WTC11 (cell line): ENCODE results near the gene PRKAG2. TPM values are rescaled to one million over a fixed set of nuclear protein-coding genes. Genes with fewer than 3 reads are reported as not detected.

Experiments
- ATAC-seq: fragments of 200-7000 bp; cut with Tn5 transposase; 2 replicates; pipeline ENCODE4 v1.10.0; 2021; ENCODE audit warnings: mild to moderate bottlenecking, moderate library complexity
- CTCF ChIA-PET: fragments of 300-600 bp; sonication (Branson Sonifier 250); formaldehyde crosslinking; loops from one replicate; lab custom pipeline; 2021; ENCODE audit warnings: antibody characterized with exemption; lab: Charles Lee
- POLR2A ChIA-PET: fragments of 350-600 bp; sonication (Branson Sonifier 250); formaldehyde crosslinking; loops from one replicate; lab custom pipeline; 2021; ENCODE audit warnings: antibody characterized with exemption; lab: Charles Lee
- DNase-seq: peaks from one replicate; pipeline ENCODE4 v3.0.0; 2021; ENCODE audit warnings: low spot score
- H3K27ac Mint-ChIP-seq: 2 replicates; pipeline ENCODE4 v1.8.0; 2021; ENCODE audit warnings: mixed read lengths
- H3K27me3 Mint-ChIP-seq: 2 replicates; pipeline ENCODE4 v1.8.0; 2021; ENCODE audit warnings: low read depth, mild to moderate bottlenecking, moderate library complexity, mixed read lengths
- H3K36me3 Mint-ChIP-seq: 2 replicates; pipeline ENCODE4 v1.8.0; 2021; ENCODE audit warnings: mixed read lengths
- H3K4me1 Mint-ChIP-seq: 2 replicates; pipeline ENCODE4 v1.8.0; 2022; ENCODE audit warnings: mixed read lengths
- H3K4me3 Mint-ChIP-seq: 2 replicates; pipeline ENCODE4 v1.8.0; 2021; ENCODE audit warnings: mild to moderate bottlenecking, moderate library complexity, mixed read lengths
- H3K9me3 Mint-ChIP-seq: 2 replicates; pipeline ENCODE4 v1.8.0; 2021; ENCODE audit warnings: mixed read lengths
- ATF1 ChIP-seq: sonication (generic); formaldehyde crosslinking; IDR thresholded peaks from 2 replicates; pipeline ENCODE4 v1.8.1; 2023; ENCODE audit warnings: mild to moderate bottlenecking, moderate library complexity, missing genetic modification reagents
- HMGA2 ChIP-seq: fragments of 250-450 bp; sonication (Bioruptor Pico); IDR thresholded peaks from 2 replicates; pipeline ENCODE4 v1.4.0; 2021; ENCODE audit warnings: mild to moderate bottlenecking, moderate library complexity
- KAT7 ChIP-seq: sonication (generic); formaldehyde crosslinking; IDR thresholded peaks from 2 replicates; pipeline ENCODE4 v1.8.1; 2023; ENCODE audit warnings: missing genetic modification reagents, mild to moderate bottlenecking, borderline replicate concordance
- NFE2L1 ChIP-seq: sonication (generic); formaldehyde crosslinking; IDR thresholded peaks from 2 replicates; pipeline ENCODE4 v1.8.1; 2023; ENCODE audit warnings: missing genetic modification reagents
- NFYB ChIP-seq: sonication (generic); formaldehyde crosslinking; conservative IDR thresholded peaks from 2 replicates; pipeline ENCODE4 v1.8.0; 2022; ENCODE audit warnings: low read depth, missing genetic modification reagents
- NR2C2 ChIP-seq: sonication (generic); formaldehyde crosslinking; IDR thresholded peaks from 2 replicates; pipeline ENCODE4 v1.8.0; 2022; ENCODE audit warnings: mild to moderate bottlenecking, missing genetic modification reagents
- RELA ChIP-seq: sonication (generic); formaldehyde crosslinking; IDR thresholded peaks from 2 replicates; pipeline ENCODE4 v1.8.1; 2022; ENCODE audit warnings: missing genetic modification reagents, mild to moderate bottlenecking, borderline replicate concordance
- RORB ChIP-seq: fragments of 250-450 bp; sonication (Bioruptor Pico); IDR thresholded peaks from 2 replicates; pipeline ENCODE4 v1.9.0; 2021; ENCODE audit warnings: mild to moderate bottlenecking
- ZNF263 ChIP-seq: sonication (generic); formaldehyde crosslinking; IDR thresholded peaks from 2 replicates; pipeline ENCODE4 v1.8.1; 2022; ENCODE audit warnings: low read depth, mild to moderate bottlenecking, moderate library complexity, missing genetic modification reagents
- ZNF423 ChIP-seq: fragments of 250-450 bp; sonication (Bioruptor Pico); IDR thresholded peaks from 2 replicates; pipeline ENCODE4 v2.1.2; 2022; ENCODE audit warnings: mild to moderate bottlenecking, moderate library complexity
- ZNF671 ChIP-seq: fragments of 250-450 bp; sonication (Bioruptor Pico); IDR thresholded peaks from 2 replicates; pipeline ENCODE4 v1.8.0; 2021; ENCODE audit warnings: mild to moderate bottlenecking
- total RNA-seq: library from RNA; stranded (reverse); gene quantifications from 3 replicates; pipeline ENCODE4 v1.2.3, GENCODE V29; 2021
- TF ChIP-seq, protein P1 (sequence below): sonication (generic); formaldehyde crosslinking; IDR thresholded peaks from 2 replicates; pipeline ENCODE4 v1.8.0; 2023; ENCODE audit warnings: missing genetic modification reagents, mild to moderate bottlenecking, borderline replicate concordance
- TF ChIP-seq, protein P2 (sequence below): sonication (generic); formaldehyde crosslinking; IDR thresholded peaks from 2 replicates; pipeline ENCODE4 v1.8.0; 2023; ENCODE audit warnings: mild to moderate bottlenecking, missing genetic modification reagents
- TF ChIP-seq, protein P3 (sequence below): sonication (generic); formaldehyde crosslinking; conservative IDR thresholded peaks from 2 replicates; pipeline ENCODE4 v1.8.1; 2023; ENCODE audit warnings: mild to moderate bottlenecking, low read depth, missing genetic modification reagents, moderate library complexity
- TF ChIP-seq, protein P4 (sequence below): sonication (generic); formaldehyde crosslinking; IDR thresholded peaks from 2 replicates; pipeline ENCODE4 v1.8.0; 2022; ENCODE audit warnings: mild to moderate bottlenecking, missing genetic modification reagents
- TF ChIP-seq, protein P5 (sequence below): sonication (generic); formaldehyde crosslinking; IDR thresholded peaks from 2 replicates; pipeline ENCODE4 v1.8.1; 2023; ENCODE audit warnings: mild to moderate bottlenecking, missing genetic modification reagents, borderline replicate concordance

The PRKAG2 gene
- total RNA-seq, 1 experiment from 2014 or later: 20.3 TPM

DNA sequence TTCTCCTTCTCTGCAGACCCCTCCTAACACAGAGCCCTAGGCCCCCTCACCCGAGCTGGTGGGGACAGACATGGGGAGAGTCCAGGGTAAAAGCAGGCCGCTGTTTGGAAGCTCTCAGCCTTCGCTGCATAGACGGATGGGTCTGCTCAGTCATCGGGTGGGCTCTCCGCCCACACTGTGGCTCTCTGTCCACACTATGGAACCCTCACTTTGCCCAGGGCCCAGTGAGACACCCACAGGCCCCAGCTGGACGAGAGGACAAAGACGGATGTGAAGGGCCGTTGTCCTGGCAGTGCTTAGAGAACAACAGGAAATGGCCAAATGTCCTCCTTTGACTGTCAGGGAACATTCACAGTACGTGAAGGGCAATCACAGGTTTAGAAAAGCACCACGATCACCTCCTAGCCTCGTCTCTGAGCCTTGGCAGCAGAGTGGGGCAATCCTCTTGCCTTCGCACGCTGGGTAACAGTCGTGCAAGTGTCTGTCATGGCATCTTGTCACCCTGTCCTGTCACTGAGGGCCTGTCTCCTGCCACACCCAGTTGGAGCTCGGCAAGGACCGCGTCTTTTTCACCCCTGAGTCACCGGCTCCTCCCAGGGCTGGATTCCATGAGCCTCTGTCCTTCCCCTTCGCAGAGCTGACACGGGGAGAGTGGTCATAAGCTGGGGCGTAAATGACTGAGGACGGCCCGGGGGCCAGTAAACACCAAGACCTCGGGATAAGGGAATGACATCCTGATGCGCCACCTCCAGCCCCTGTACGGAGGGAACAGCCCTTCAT lies 80.6 kb downstream of the PRKAG2 start (continued):
- TF ChIP-seq RORB: no peak
- no peak for TF ChIP-seq ATF1
- no peak for TF ChIP-seq NR2C2 (CRISPR knock-in tag)
- TF ChIP-seq KAT7 (CRISPR knock-in tag): no peak
- no peak for TF ChIP-seq ZNF671
- TF ChIP-seq, all 79 proteins: peak for 0

DNA sequence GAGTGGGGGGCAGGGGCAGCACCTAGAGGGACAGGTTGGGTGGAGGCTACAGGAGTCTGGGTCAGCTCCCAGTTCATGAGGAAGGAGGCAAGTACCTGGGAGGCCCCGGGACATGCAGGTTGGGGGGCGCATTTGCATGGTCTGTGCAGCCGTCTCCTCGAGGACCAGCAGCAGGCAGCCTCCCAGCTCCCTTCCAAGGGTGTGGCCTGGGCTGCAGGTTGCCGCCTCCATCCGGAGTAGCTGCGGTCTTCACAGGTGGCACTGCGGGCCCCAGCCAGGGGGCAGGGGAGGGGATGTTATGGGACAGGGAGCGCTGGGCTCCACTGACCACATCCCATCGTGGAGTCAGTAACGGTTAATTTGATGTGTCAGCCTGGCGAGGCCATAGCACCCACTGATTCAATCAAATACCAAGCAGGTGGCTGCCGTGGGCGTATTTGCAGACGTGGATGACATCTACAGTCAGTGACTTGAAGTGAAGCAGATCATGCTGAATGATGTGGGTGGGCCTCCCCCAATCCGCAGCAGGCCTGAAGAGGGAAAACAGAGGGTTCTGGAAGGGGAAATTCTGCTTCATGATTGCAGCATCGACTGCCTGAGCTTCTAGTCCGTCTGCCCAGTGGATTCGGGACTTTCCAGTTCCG lies 81.6 kb downstream of the PRKAG2 start:
- Mint-ChIP-seq H3K4me1 (peaks cover 25% of the 10 kb centered on the region), H3K27me3 (no peaks in the 10 kb centered on the region), H3K27ac (no peak overlapping the region), H3K36me3 (no peaks in the 10 kb centered on the region), H3K4me3 (no peak overlapping the region), H3K9me3 (no peaks in the 10 kb centered on the region)
- DNase-seq (peak; percentile 9), ATAC-seq (no peak)
- POLR2A ChIA-PET: interaction anchor here (0.6 kb wide), 1 partner anchor 19 kb away, joined by 3 read pairs; no protein-coding TSS in a partner anchor
- CTCF ChIA-PET: interaction anchor here (0.7 to 7.9 kb wide), 3 partner anchors 12 to 20 kb away, joined by 3 to 70 read pairs (median 5); no protein-coding TSS in a partner anchor
- no peak for TF ChIP-seq HMGA2
- no peak for TF ChIP-seq KAT7 (CRISPR knock-in tag)
- no peak for TF ChIP-seq NFE2L1
- TF ChIP-seq, protein P1, sequence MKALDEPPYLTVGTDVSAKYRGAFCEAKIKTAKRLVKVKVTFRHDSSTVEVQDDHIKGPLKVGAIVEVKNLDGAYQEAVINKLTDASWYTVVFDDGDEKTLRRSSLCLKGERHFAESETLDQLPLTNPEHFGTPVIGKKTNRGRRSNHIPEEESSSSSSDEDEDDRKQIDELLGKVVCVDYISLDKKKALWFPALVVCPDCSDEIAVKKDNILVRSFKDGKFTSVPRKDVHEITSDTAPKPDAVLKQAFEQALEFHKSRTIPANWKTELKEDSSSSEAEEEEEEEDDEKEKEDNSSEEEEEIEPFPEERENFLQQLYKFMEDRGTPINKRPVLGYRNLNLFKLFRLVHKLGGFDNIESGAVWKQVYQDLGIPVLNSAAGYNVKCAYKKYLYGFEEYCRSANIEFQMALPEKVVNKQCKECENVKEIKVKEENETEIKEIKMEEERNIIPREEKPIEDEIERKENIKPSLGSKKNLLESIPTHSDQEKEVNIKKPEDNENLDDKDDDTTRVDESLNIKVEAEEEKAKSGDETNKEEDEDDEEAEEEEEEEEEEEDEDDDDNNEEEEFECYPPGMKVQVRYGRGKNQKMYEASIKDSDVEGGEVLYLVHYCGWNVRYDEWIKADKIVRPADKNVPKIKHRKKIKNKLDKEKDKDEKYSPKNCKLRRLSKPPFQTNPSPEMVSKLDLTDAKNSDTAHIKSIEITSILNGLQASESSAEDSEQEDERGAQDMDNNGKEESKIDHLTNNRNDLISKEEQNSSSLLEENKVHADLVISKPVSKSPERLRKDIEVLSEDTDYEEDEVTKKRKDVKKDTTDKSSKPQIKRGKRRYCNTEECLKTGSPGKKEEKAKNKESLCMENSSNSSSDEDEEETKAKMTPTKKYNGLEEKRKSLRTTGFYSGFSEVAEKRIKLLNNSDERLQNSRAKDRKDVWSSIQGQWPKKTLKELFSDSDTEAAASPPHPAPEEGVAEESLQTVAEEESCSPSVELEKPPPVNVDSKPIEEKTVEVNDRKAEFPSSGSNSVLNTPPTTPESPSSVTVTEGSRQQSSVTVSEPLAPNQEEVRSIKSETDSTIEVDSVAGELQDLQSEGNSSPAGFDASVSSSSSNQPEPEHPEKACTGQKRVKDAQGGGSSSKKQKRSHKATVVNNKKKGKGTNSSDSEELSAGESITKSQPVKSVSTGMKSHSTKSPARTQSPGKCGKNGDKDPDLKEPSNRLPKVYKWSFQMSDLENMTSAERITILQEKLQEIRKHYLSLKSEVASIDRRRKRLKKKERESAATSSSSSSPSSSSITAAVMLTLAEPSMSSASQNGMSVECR (CRISPR knock-in tag): no peak
- TF ChIP-seq ZNF423 (CRISPR knock-in tag): no peak
- TF ChIP-seq, protein P2, sequence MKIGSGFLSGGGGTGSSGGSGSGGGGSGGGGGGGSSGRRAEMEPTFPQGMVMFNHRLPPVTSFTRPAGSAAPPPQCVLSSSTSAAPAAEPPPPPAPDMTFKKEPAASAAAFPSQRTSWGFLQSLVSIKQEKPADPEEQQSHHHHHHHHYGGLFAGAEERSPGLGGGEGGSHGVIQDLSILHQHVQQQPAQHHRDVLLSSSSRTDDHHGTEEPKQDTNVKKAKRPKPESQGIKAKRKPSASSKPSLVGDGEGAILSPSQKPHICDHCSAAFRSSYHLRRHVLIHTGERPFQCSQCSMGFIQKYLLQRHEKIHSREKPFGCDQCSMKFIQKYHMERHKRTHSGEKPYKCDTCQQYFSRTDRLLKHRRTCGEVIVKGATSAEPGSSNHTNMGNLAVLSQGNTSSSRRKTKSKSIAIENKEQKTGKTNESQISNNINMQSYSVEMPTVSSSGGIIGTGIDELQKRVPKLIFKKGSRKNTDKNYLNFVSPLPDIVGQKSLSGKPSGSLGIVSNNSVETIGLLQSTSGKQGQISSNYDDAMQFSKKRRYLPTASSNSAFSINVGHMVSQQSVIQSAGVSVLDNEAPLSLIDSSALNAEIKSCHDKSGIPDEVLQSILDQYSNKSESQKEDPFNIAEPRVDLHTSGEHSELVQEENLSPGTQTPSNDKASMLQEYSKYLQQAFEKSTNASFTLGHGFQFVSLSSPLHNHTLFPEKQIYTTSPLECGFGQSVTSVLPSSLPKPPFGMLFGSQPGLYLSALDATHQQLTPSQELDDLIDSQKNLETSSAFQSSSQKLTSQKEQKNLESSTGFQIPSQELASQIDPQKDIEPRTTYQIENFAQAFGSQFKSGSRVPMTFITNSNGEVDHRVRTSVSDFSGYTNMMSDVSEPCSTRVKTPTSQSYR: no peak
- TF ChIP-seq ZNF263 (CRISPR knock-in tag): no peak
- no peak for TF ChIP-seq RELA (CRISPR knock-in tag)
- TF ChIP-seq, protein P3, sequence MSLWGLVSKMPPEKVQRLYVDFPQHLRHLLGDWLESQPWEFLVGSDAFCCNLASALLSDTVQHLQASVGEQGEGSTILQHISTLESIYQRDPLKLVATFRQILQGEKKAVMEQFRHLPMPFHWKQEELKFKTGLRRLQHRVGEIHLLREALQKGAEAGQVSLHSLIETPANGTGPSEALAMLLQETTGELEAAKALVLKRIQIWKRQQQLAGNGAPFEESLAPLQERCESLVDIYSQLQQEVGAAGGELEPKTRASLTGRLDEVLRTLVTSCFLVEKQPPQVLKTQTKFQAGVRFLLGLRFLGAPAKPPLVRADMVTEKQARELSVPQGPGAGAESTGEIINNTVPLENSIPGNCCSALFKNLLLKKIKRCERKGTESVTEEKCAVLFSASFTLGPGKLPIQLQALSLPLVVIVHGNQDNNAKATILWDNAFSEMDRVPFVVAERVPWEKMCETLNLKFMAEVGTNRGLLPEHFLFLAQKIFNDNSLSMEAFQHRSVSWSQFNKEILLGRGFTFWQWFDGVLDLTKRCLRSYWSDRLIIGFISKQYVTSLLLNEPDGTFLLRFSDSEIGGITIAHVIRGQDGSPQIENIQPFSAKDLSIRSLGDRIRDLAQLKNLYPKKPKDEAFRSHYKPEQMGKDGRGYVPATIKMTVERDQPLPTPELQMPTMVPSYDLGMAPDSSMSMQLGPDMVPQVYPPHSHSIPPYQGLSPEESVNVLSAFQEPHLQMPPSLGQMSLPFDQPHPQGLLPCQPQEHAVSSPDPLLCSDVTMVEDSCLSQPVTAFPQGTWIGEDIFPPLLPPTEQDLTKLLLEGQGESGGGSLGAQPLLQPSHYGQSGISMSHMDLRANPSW (CRISPR knock-in tag): no peak
- TF ChIP-seq, protein P4, sequence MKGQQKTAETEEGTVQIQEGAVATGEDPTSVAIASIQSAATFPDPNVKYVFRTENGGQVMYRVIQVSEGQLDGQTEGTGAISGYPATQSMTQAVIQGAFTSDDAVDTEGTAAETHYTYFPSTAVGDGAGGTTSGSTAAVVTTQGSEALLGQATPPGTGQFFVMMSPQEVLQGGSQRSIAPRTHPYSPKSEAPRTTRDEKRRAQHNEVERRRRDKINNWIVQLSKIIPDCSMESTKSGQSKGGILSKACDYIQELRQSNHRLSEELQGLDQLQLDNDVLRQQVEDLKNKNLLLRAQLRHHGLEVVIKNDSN (CRISPR knock-in tag): no peak
- TF ChIP-seq, protein P5, sequence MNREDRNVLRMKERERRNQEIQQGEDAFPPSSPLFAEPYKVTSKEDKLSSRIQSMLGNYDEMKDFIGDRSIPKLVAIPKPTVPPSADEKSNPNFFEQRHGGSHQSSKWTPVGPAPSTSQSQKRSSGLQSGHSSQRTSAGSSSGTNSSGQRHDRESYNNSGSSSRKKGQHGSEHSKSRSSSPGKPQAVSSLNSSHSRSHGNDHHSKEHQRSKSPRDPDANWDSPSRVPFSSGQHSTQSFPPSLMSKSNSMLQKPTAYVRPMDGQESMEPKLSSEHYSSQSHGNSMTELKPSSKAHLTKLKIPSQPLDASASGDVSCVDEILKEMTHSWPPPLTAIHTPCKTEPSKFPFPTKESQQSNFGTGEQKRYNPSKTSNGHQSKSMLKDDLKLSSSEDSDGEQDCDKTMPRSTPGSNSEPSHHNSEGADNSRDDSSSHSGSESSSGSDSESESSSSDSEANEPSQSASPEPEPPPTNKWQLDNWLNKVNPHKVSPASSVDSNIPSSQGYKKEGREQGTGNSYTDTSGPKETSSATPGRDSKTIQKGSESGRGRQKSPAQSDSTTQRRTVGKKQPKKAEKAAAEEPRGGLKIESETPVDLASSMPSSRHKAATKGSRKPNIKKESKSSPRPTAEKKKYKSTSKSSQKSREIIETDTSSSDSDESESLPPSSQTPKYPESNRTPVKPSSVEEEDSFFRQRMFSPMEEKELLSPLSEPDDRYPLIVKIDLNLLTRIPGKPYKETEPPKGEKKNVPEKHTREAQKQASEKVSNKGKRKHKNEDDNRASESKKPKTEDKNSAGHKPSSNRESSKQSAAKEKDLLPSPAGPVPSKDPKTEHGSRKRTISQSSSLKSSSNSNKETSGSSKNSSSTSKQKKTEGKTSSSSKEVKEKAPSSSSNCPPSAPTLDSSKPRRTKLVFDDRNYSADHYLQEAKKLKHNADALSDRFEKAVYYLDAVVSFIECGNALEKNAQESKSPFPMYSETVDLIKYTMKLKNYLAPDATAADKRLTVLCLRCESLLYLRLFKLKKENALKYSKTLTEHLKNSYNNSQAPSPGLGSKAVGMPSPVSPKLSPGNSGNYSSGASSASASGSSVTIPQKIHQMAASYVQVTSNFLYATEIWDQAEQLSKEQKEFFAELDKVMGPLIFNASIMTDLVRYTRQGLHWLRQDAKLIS (CRISPR knock-in tag): no peak
- TF ChIP-seq NFYB (CRISPR knock-in tag): no peak
